GM18907 (cell line): ENCODE results near the gene KRT8.

ENCODE experiments used
- ATAC-seq: cut with Tn5 transposase; IDR thresholded peaks from one replicate; pipeline ENCODE4 v1.9.1; 2021; ENCODE audit warnings: mild to moderate bottlenecking, moderate library complexity; ENCODE audit not compliant: unreplicated experiment

KRT8 gene

GRCh38 chr12:52849511-52849910 is 55.4 kb downstream of the KRT8 start:
- no peak for ATAC-seq

DNA sequence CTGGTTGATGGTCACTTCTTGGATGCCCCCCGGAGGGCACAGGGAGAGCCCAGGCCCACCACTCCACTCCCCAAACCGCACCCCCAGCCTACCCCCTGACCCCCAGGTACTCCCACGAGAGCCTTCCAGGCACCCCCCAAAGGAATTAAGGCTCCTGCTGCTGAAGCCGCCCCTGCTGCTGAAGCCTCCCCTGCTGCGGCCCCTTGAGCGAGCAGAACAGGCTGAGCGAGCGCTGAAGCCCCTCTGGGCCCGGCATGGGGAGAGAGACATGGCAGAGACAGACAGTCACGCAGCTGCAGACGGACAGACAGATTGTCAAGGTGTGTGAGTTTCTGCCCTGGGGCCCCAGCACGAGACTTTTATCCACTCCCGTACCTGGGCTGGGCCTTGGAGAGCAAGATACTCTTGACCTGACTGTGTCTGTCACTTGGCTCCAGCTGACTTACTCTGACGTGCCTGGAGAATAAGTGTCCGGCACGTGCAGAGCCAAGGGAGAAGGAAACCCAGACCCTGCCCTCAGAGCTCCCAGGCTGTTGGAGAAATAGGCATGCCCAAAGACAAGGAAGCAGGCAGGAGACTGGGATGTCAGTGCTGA is 56.1 kb downstream of the KRT8 start, which contains the start of gene KRT78:
Gene KRT78 (minus strand): TSS at position 334 of the 595 bp plus-strand sequence. CDS start 64 bp downstream, at position 270.
- no peak for ATAC-seq

GRCh38 chr12:52847335-52848102 is 57.4 kb downstream of the KRT8 start:
- no peak for ATAC-seq
